A549 treated with Hydrocortisone at 1 μM for 4 hours (cell line): ENCODE data around the gene EDAR. TPM values are rescaled to one million over a fixed set of nuclear protein-coding genes. Genes with fewer than 3 reads are reported as not detected.

Source experiments
- total RNA-seq: library from RNA; stranded (reverse); fragments of 200-300 nt; extraction: Qiagen RNA extraction; gene quantifications from 5 replicates; pipeline ENCODE4 v1.2.3, GENCODE V29; 2022

The EDAR gene
- total RNA-seq, result 0.02 to 0.09 TPM (median 0.08 TPM) in 5 replicates

GRCh38 chr2:108988796-108989713, at the start of gene EDAR:
EDAR (minus strand) TSS chr2:108989220; CDS start chr2:108931014, 58,206 bp downstream.

Other genes with a start within 250 kb of the EDAR start
- gene CCDC138, start 202.4 kb downstream of the EDAR start, total RNA-seq, result 6.5 to 9.5 TPM (median 7.8 TPM) in 5 replicates
- gene SH3RF3, start 140.0 kb upstream of the EDAR start, total RNA-seq, result 0.54 to 0.66 TPM (median 0.62 TPM) in 5 replicates